Suprapubic skin (tissue), 4 donors: ENCODE measurements around the gene AKT1. TPM values are rescaled to one million over a fixed set of nuclear protein-coding genes. Genes with fewer than 3 reads are reported as not detected.

ENCODE experiments used
- DNase-seq, 2 donors: peaks; one replicate each; pipeline ENCODE4 v3.0.0-alpha.2; 2019; ENCODE audit warnings: low spot score in 2 of 2
- H3K27ac ChIP-seq: fragments of 200-600 bp; sonication (generic); one replicate; pipeline ENCODE4 v1.5.1; 2019
- H3K27me3 ChIP-seq: fragments of 200-600 bp; sonication (generic); one replicate; pipeline ENCODE4 v1.5.1; 2019
- H3K36me3 ChIP-seq: fragments of 200-600 bp; sonication (generic); one replicate; pipeline ENCODE4 v1.5.1; 2019
- H3K4me1 ChIP-seq: fragments of 200-600 bp; sonication (generic); one replicate; pipeline ENCODE4 v1.5.1; 2019
- H3K4me3 ChIP-seq: fragments of 200-600 bp; sonication (generic); one replicate; pipeline ENCODE4 v1.5.1; 2019; ENCODE audit warnings: mild to moderate bottlenecking
- H3K9me3 ChIP-seq: fragments of 200-600 bp; sonication (generic); one replicate; pipeline ENCODE4 v1.5.1; 2019
- CTCF ChIP-seq, 2 donors: fragments of 200-600 bp in 1 of 2; fragments of 450-650 bp in 1 of 2; sonication (generic) in 1 of 2; IDR thresholded peaks; one replicate each; pipeline ENCODE4 v1.5.1; 2016 to 2019; ENCODE audit warnings: antibody characterized with exemption in 2 of 2, mild to moderate bottlenecking in 1 of 2, moderate library complexity in 1 of 2
- EP300 ChIP-seq: sonication (generic); formaldehyde crosslinking; IDR thresholded peaks from one replicate; pipeline ENCODE4 v1.6.1; 2017; ENCODE audit warnings: antibody characterized with exemption
- POLR2A ChIP-seq, 2 donors: fragments of 450-650 bp; IDR thresholded peaks; one replicate each; pipeline ENCODE4 v1.6.1; 2017; ENCODE audit warnings: antibody characterized with exemption in 2 of 2, mild to moderate bottlenecking in 2 of 2, moderate library complexity in 2 of 2
- POLR2AphosphoS5 ChIP-seq, 3 donors: sonication (generic); formaldehyde crosslinking; IDR thresholded peaks; one replicate each; pipeline ENCODE4 v1.6.1; 2017; ENCODE audit warnings: antibody characterized with exemption in 3 of 3
- WGBS: methylation state at CpG from one replicate; pipeline ENCODE4 v1.1.5; 2018; 5-methylcytosine and 5-hydroxymethylcytosine counted together
- total RNA-seq, 4 donors: library from RNA; depleted of rRNA; stranded (reverse); fragments of >200 nt; gene quantifications; one replicate each; pipeline ENCODE4 v1.1.0, GENCODE V29; 2016

Gene AKT1
- total RNA-seq, 4 donors from 2014 or later = 63.1 to 77.6 (median 70.4) TPM

DNA sequence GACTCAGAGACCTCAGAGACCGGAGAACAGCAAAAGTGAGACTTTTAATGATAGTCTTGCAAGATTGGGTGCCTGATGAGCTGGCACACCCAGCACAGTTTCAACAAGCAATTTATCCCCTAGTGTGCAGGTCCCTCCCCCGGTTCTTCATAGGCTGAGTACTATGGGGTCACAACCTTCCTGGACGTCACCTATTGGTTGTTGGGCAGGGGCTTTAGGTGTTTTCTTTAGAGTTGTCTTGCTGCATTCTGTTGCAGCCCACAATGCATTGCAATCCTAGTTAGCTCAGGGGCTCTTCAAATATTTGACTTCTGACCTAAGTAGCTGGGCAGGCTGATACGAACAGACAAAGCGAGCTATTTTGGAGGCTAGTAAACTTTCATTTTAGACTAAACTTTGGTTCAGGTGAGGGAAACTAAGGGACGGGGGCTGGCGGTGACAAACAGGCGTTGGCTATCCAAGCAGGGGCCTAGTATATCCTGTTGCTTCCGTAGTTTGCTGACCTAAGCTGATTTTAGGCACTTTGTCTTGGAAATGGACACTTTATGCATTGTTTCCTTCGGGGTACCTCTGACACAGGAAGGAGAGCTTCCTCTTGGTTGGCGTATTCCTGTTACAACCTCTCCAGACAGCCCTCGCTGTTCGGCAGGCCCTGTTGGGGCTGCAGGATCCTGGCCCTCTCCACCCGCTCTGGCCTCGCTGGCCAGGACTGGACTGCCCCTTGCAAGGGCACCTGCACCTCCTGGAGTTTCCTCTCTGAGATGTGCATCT lies 28.5 kb downstream of the AKT1 start:
- peaks cover 19% of the 10 kb centered on the region for H3K36me3 ChIP-seq
- H3K27me3 ChIP-seq = no peaks in the 10 kb centered on the region
- no peak overlapping the region for H3K4me3 ChIP-seq
- no peak overlapping the region for H3K27ac ChIP-seq
- no peaks in the 10 kb centered on the region for H3K9me3 ChIP-seq
- H3K4me1 ChIP-seq = peaks cover 8% of the 10 kb centered on the region
- WGBS = 92% methylated on average over 15 of the region's 15 CpGs
- DNase-seq = no peak
- TF ChIP-seq POLR2AphosphoS5 (IDR thresholded peaks at IDR 0.05) = no peak
- TF ChIP-seq CTCF (IDR thresholded peaks at IDR 0.05) = no peak
- TF ChIP-seq EP300 = no peak
- TF ChIP-seq POLR2A (IDR thresholded peaks at IDR 0.05) = no peak

DNA sequence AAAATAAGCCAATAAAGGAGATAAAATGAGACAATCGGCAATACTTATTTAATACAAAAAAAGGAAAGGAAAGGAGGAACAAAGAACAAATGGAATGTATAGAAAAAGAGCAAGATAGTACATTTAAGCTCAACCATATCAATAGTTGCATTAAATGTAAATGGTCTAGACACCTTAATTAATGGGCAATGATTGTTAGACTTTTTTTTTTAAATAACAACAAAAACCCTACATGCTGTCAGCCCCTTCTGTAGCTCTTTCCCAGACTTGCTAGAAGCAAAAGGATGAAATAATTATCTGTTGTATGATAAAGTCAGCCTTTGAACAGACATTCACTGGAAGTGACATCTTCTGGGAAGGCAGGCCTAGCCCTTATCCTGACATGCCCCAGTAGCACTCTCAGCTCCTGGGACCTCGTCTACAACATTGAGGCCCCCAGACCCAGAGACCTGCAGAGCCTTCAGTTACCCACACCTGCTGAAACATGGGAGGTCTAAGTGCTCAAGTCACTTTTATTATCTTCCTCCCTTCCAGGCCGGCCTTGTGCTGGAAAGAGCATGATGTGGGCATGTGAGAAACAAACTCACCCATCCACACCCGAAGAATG lies 29.2 kb downstream of the AKT1 start:
- no peak overlapping the region for H3K27ac ChIP-seq
- whole genome bisulfite sequencing = 91% methylated on average over 4 of the region's 4 CpGs

DNA sequence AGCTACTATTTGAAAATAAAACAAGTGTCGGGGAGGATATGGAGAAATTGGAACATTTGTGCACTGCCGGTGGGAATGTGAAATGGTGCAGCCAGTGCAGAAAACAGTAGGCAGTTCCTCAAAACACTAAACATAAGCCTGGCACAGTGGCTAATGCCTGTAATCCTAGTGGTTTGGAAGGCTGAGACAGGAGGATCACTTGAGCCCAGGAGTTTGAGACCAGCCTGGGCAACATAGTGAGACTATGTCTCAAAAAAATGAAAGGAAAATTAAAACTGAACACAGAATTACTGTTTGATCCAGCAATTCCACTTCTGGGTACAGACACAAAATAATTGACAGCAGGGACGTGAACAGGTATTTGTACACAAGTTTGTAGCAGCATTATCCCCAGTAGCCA lies 30.0 kb downstream of the AKT1 start:
- Histone ChIP-seq H3K27ac (no peak overlapping the region), H3K4me3 (no peak overlapping the region)
- WGBS = 89% methylated on average over 3 of the region's 3 CpGs

More for the DNA sequence above, 29.2 kb downstream of the AKT1 start:
- no peak overlapping the region for H3K4me3 ChIP-seq
- TF ChIP-seq CTCF (IDR thresholded peaks at IDR 0.05) (no peak), EP300 (no peak), POLR2A (IDR thresholded peaks at IDR 0.05) (no peak), POLR2AphosphoS5 (IDR thresholded peaks at IDR 0.05) (no peak)
- peaks cover 8% of the 10 kb centered on the region for H3K4me1 ChIP-seq
- no peaks in the 10 kb centered on the region for H3K9me3 ChIP-seq
- H3K27me3 ChIP-seq = no peaks in the 10 kb centered on the region
- H3K36me3 ChIP-seq = peaks cover 13% of the 10 kb centered on the region
- DNase-seq = no peak

DNA sequence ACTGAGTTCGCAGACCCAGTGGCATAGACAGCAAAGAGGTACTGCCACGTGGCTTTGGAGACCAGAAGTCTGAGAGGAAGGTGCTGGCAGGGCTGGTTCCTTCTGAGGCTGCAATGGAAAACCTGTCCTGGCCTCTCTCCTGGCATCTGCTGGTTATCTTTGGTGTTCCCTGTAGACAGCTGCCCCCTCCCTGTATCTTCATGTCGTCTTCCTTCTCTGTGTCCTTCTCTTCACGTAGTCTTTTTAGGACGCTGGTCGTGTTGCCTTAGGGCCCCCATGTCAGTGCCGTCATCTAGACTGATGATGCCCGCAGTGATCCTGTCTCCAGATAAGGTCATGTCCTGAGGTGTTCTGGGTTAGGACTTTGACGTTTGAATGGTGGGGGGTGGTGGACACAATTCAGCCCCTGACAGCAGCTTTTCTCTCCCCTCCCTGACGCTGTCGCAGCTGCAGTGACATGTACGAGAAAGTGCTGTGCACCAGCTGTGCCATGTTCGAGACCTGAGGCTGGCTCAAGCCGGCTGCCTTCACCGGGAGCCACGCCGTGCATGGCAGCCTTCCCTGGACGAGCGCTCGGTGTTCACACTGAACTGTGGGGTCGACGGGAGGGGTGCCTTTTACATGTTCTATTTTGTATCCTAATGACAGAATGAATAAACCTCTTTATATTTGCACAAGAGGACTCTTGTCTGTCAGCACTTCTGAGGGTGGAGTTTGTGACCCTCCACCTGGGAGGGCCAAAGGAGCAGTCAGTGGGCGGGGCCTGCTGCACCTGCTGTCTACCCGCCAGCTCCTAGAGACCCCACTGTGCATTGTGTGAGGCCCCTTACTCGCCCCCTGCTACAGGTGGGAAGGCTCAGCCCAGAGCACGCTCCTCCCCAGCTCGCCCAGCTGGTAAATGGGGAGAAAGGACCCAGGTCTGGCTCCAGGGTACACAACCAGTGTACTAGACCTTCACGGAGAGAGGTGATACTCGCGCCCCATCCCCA lies 36.3 kb downstream of the AKT1 start:
- WGBS = 87% methylated on average over 25 of the region's 30 CpGs
- H3K4me1 ChIP-seq = peaks cover 13% of the 10 kb centered on the region
- no peaks in the 10 kb centered on the region for H3K27me3 ChIP-seq
- no peaks in the 10 kb centered on the region for H3K9me3 ChIP-seq
- no peak overlapping the region for H3K4me3 ChIP-seq
- H3K27ac ChIP-seq = no peak overlapping the region
- TF ChIP-seq EP300 (no peak), POLR2AphosphoS5 (IDR thresholded peaks at IDR 0.05) (no peak), POLR2A (IDR thresholded peaks at IDR 0.05) (no peak), CTCF (IDR thresholded peaks at IDR 0.05) (no peak)
- H3K36me3 ChIP-seq = peaks cover 60% of the 10 kb centered on the region
- no peak for DNase-seq

More for the DNA sequence above, 30.0 kb downstream of the AKT1 start:
- TF ChIP-seq POLR2AphosphoS5 (IDR thresholded peaks at IDR 0.05) = no peak
- Histone ChIP-seq H3K36me3 (peaks cover 11% of the 10 kb centered on the region), H3K9me3 (no peaks in the 10 kb centered on the region), H3K4me1 (peaks cover 8% of the 10 kb centered on the region), H3K27me3 (no peaks in the 10 kb centered on the region)
- DNase-seq = no peak

GRCh38 chr14:104757681-104758392 lies 37.7 kb downstream of the AKT1 start:
- WGBS = 91% methylated on average over 13 of the region's 19 CpGs
- peaks cover 60% of the 10 kb centered on the region for H3K36me3 ChIP-seq
- H3K4me3 ChIP-seq = no peak overlapping the region
- H3K27ac ChIP-seq = no peak overlapping the region
- H3K9me3 ChIP-seq = no peaks in the 10 kb centered on the region
- DNase-seq = no peak
- no peaks in the 10 kb centered on the region for H3K27me3 ChIP-seq
- TF ChIP-seq POLR2A (IDR thresholded peaks at IDR 0.05) = no peak
- no peak for TF ChIP-seq POLR2AphosphoS5 (IDR thresholded peaks at IDR 0.05)
- TF ChIP-seq CTCF (IDR thresholded peaks at IDR 0.05) = no peak
- TF ChIP-seq EP300 = no peak
- H3K4me1 ChIP-seq = peaks cover 21% of the 10 kb centered on the region
